Effector memory CD8-positive, alpha-beta T cell (primary cell): Measurements from ENCODE around the gene EXOSC9.

Experiments
- ATAC-seq: fragments of 150-1000 bp; cut with Tn5 transposase; replicated peaks from 2 replicates; pipeline ENCODE4 v1.10.0; 2021; ENCODE audit warnings: mild to moderate bottlenecking, moderate library complexity
- DNase-seq, 3 experiments: peaks; one replicate each; pipeline ENCODE4 v3.0.0; 2021
- H3K27ac Mint-ChIP-seq, 2 donors: one replicate each; pipeline ENCODE4 v1.8.0; 2022; ENCODE audit warnings: mild to moderate bottlenecking in 2 of 2, mixed read lengths in 2 of 2, moderate library complexity in 2 of 2
- H3K27me3 Mint-ChIP-seq, 2 donors: one replicate each; pipeline ENCODE4 v1.8.0; 2022; ENCODE audit warnings: mixed read lengths in 2 of 2
- H3K36me3 Mint-ChIP-seq: one replicate; pipeline ENCODE4 v1.8.0; 2022; ENCODE audit warnings: mild to moderate bottlenecking, moderate library complexity, mixed read lengths; ENCODE audit not compliant: insufficient read depth
- H3K4me1 Mint-ChIP-seq, 2 donors: one replicate each; pipeline ENCODE4 v1.8.0; 2022; ENCODE audit warnings: low read depth in 2 of 2, mixed read lengths in 2 of 2
- H3K4me3 Mint-ChIP-seq, 2 donors: one replicate each; pipeline ENCODE4 v1.8.0; 2022; ENCODE audit warnings: mild to moderate bottlenecking in 2 of 2, mixed read lengths in 2 of 2, moderate library complexity in 2 of 2
- H3K9me3 Mint-ChIP-seq, 2 donors: one replicate each; pipeline ENCODE4 v1.8.0; 2022; ENCODE audit warnings: mixed read lengths in 2 of 2

Gene EXOSC9

DNA sequence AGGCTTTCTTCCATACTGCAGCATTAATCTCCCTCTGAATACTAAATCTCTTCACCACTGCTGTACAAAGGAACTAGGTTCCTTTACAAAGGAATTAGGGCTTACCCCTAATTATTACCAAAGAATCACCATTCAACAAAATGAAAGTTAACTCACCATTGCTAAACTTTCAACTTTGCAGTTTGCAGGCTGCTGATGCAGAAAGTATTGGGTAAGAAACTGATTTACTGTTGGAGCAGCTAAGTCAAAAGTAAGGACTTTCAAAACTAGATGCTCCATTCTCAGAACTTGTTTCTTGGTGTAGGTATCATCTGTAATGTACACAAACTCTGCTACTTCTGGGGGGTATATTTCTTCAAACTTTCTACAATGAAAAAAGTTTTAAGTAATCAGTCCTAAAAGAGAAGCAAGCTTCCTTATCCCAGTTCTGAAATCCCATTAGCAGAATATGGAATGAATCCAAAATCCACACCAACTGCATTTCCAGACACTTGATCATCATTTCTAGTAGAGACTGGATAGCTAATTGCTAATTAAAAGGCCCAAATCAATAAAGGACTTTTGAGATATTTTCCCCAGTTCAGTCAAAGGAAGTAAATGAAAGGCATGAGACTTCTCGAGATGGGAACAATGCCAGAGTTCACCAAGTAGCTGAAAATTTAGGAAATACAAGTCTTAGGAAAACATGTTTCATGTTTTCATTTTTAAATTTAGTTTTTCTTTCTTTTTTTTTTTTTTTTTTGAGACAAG lies 18.3 kb downstream of the EXOSC9 start:
- H3K36me3 Mint-ChIP-seq: peaks cover 44% of the 10 kb centered on the region
- ATAC-seq: no peak
- no peak overlapping the region for H3K4me3 Mint-ChIP-seq

GRCh38 chr4:121822047-121822446 lies 20.9 kb downstream of the EXOSC9 start:
- H3K4me3 Mint-ChIP-seq: peak overlapping the region; percentile 90 to 93
- peaks cover 26% of the 10 kb centered on the region for H3K36me3 Mint-ChIP-seq
- H3K4me1 Mint-ChIP-seq: peaks cover 14 to 15% of the 10 kb centered on the region in 2 donors
- H3K27ac Mint-ChIP-seq: peak overlapping the region in 1 of 2 donors; percentile 31
- H3K9me3 Mint-ChIP-seq: no peaks in the 10 kb centered on the region
- no peak for ATAC-seq
- no peaks in the 10 kb centered on the region for H3K27me3 Mint-ChIP-seq
- DNase-seq: no peak

More for the DNA sequence above, 18.3 kb downstream of the EXOSC9 start:
- Mint-ChIP-seq H3K9me3 (no peaks in the 10 kb centered on the region), H3K27ac (peak overlapping the region in 1 of 2 donors; percentile 39), H3K4me1 (peaks cover 14 to 15% of the 10 kb centered on the region in 2 donors), H3K27me3 (no peaks in the 10 kb centered on the region)
- DNase-seq: no peak

- peak overlapping the region; percentile 90 to 93 for H3K4me3 Mint-ChIP-seq
- H3K9me3 Mint-ChIP-seq: no peaks in the 10 kb centered on the region
- DNase-seq (peak in 2 of 3 experiments; percentile 15 to 22), ATAC-seq (no peak)
- peak overlapping the region; percentile 79 to 85 for H3K27ac Mint-ChIP-seq
- H3K27me3 Mint-ChIP-seq: no peaks in the 10 kb centered on the region
- peaks cover 22% of the 10 kb centered on the region for H3K36me3 Mint-ChIP-seq
- peaks cover 14 to 15% of the 10 kb centered on the region in 2 donors for H3K4me1 Mint-ChIP-seq
Measured at GRCh38 chr4:121822796-121823504, 21.8 kb downstream of the EXOSC9 start.

DNA sequence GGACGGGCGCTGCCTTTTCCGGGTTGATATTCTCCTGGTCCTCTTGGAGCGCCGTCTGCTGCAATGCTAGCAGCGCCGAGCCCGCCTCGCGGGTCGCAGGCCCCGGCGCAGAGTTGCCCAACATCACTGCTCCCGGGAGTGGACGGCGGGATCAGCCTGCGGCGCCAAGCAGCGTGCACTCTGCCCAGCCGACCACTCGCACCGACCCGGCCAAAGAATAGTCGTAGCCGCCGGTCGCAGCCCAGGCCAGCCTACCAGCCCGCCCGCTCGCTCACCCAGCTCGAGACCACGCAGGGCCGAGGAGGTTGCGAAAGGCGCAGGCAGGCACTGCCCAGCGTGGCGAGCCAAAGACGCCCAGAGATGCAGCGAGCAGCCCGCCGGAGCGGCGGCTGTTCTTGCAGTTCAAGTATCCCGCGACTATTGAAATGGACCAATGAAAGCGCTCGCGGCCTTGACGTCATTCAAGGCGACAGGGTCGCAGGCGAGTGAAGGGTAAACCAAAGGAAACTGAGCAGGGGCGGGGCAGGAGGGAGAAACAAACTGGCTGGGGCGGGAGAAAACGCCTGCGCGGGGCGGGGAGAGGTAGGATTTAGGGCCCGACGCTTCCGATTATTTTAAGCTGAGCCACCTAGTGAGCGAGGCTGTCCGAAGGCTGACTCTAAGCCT lies 22.5 kb downstream of the EXOSC9 start, which contains the start of gene CCNA2:
CCNA2 (minus strand) TSS at position 379 of the 666 bp plus-strand sequence; CDS start at position 124, 255 bp downstream.
- Mint-ChIP-seq H3K36me3 (peaks cover 16% of the 10 kb centered on the region), H3K4me1 (peaks cover 14 to 15% of the 10 kb centered on the region in 2 donors), H3K4me3 (peak within 1 kb of the TSS; percentile 90 to 93), H3K27me3 (no peaks in the 10 kb centered on the region), H3K9me3 (no peaks in the 10 kb centered on the region), H3K27ac (peak within 1 kb of the TSS; percentile 79 to 85)
- peak; percentile 96 to 98 (median 96) for DNase-seq
- ATAC-seq: peak; percentile 98

- Mint-ChIP-seq H3K27ac (peak overlapping the region; percentile 79 to 85), H3K36me3 (peaks cover 16% of the 10 kb centered on the region)
Measured at GRCh38 chr4:121824171-121824527, 23.0 kb downstream of the EXOSC9 start.

GRCh38 chr4:121824950-121825349 lies 23.8 kb downstream of the EXOSC9 start:
- ATAC-seq (no peak), DNase-seq (no peak)
- peaks cover 14 to 15% of the 10 kb centered on the region in 2 donors for H3K4me1 Mint-ChIP-seq
- H3K4me3 Mint-ChIP-seq: peak overlapping the region in 1 of 2 donors; percentile 13
- H3K9me3 Mint-ChIP-seq: no peaks in the 10 kb centered on the region
- no peaks in the 10 kb centered on the region for H3K27me3 Mint-ChIP-seq
- peaks cover 16% of the 10 kb centered on the region for H3K36me3 Mint-ChIP-seq
- H3K27ac Mint-ChIP-seq: no peak overlapping the region

More at GRCh38 chr4:121824171-121824527, 23.0 kb downstream of the EXOSC9 start:
- Mint-ChIP-seq H3K9me3 (no peaks in the 10 kb centered on the region), H3K27me3 (no peaks in the 10 kb centered on the region), H3K4me3 (peak overlapping the region; percentile 90 to 93), H3K4me1 (peaks cover 14 to 15% of the 10 kb centered on the region in 2 donors)
- ATAC-seq (no peak), DNase-seq (no peak)

DNA sequence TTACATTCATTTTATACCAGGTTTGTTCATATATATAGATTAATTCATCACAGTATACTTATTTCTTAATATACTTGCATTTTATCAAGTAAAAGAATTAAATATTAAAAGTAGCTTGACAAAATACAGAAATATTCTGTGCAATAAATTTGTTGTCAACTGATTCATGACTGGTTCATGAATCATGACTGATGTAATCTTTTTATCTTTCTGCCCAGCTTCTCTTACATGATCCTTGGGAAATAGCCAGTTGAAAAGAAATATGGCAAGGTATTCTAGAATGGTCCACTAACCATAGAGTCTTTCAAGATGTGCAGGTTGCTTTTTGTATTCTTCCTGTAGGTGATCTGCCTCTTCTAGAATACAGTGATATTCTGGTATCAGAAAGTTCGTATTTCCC lies 26.7 kb downstream of the EXOSC9 start:
- H3K27me3 Mint-ChIP-seq: no peaks in the 10 kb centered on the region
- H3K4me3 Mint-ChIP-seq: no peak overlapping the region
- no peaks in the 10 kb centered on the region for H3K9me3 Mint-ChIP-seq
- ATAC-seq: no peak
- peaks cover 23% of the 10 kb centered on the region for H3K36me3 Mint-ChIP-seq
- no peak overlapping the region for H3K27ac Mint-ChIP-seq
- no peak for DNase-seq
- peaks cover 9 to 10% of the 10 kb centered on the region in 2 donors for H3K4me1 Mint-ChIP-seq

GRCh38 chr4:121829511-121829910 lies 28.4 kb downstream of the EXOSC9 start:
- DNase-seq (no peak), ATAC-seq (no peak)
- Mint-ChIP-seq H3K36me3 (peaks cover 12% of the 10 kb centered on the region), H3K4me1 (no peaks in the 10 kb centered on the region), H3K9me3 (no peaks in the 10 kb centered on the region), H3K27ac (no peak overlapping the region), H3K4me3 (no peak overlapping the region), H3K27me3 (no peaks in the 10 kb centered on the region)

GRCh38 chr4:121838136-121838535 lies 37.0 kb downstream of the EXOSC9 start:
- Mint-ChIP-seq H3K9me3 (no peaks in the 10 kb centered on the region), H3K27me3 (no peaks in the 10 kb centered on the region), H3K27ac (no peak overlapping the region), H3K36me3 (peaks cover 25% of the 10 kb centered on the region), H3K4me1 (no peaks in the 10 kb centered on the region), H3K4me3 (no peak overlapping the region)
- DNase-seq: no peak
- ATAC-seq: no peak

DNA sequence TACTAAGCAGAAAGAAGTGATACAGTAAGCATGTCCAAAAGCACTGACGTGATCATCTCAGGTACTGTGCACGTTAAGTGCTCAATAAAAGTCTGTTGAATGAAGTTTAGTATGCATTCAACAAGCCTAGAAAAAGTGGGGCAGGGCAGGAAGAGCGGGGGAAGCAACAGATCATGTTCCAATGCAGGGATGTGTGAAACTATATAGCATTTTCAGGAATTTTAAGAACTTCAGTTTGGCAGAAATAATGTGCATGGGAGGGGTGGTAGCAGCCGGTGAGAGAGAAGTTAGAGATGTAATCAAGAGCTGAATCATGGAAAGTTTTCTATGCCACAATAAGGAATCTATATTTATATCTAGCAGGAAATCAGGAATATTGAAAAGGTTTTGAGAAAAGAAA lies 41.7 kb downstream of the EXOSC9 start:
- no peaks in the 10 kb centered on the region for H3K4me1 Mint-ChIP-seq

GRCh38 chr4:121846662-121847061 lies 45.5 kb downstream of the EXOSC9 start:
- DNase-seq (no peak), ATAC-seq (no peak)
- Mint-ChIP-seq H3K36me3 (peaks cover 33% of the 10 kb centered on the region), H3K27ac (no peak overlapping the region), H3K9me3 (no peaks in the 10 kb centered on the region), H3K4me1 (no peaks in the 10 kb centered on the region), H3K27me3 (no peaks in the 10 kb centered on the region), H3K4me3 (no peak overlapping the region)

More for the DNA sequence above, 41.7 kb downstream of the EXOSC9 start:
- no peak overlapping the region for H3K27ac Mint-ChIP-seq
- H3K27me3 Mint-ChIP-seq: no peaks in the 10 kb centered on the region
- H3K9me3 Mint-ChIP-seq: no peaks in the 10 kb centered on the region
- DNase-seq (no peak), ATAC-seq (no peak)
- H3K36me3 Mint-ChIP-seq: peaks cover 30% of the 10 kb centered on the region
- H3K4me3 Mint-ChIP-seq: no peak overlapping the region

GRCh38 chr4:121851354-121851753 lies 50.2 kb downstream of the EXOSC9 start:
- ATAC-seq (no peak), DNase-seq (no peak)
- no peak overlapping the region for H3K4me3 Mint-ChIP-seq
- H3K36me3 Mint-ChIP-seq: peaks cover 25% of the 10 kb centered on the region
- H3K27ac Mint-ChIP-seq: no peak overlapping the region
- no peaks in the 10 kb centered on the region for H3K9me3 Mint-ChIP-seq
- no peaks in the 10 kb centered on the region for H3K4me1 Mint-ChIP-seq
- H3K27me3 Mint-ChIP-seq: no peaks in the 10 kb centered on the region

DNA sequence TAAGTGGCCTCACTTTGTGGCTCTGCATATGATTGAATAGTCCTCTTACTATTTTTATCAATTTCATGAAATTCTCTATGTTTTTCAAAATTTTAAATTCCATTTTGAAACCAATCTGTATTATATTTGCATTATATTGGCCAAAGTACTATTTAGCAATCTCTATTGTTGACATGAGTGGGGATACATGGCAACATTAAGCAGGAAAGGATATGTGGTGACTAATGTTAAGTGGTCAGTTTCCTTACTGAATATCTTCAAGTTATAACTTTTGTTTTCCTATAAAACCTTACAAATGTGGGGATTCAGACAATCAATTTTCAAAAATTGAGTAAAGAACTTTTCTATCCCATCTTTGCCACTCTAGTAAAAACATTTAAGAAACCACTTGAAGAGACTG lies 59.0 kb downstream of the EXOSC9 start:
- DNase-seq (no peak), ATAC-seq (no peak)
- peaks cover 19% of the 10 kb centered on the region for H3K36me3 Mint-ChIP-seq
- no peaks in the 10 kb centered on the region for H3K9me3 Mint-ChIP-seq
- H3K27me3 Mint-ChIP-seq: no peaks in the 10 kb centered on the region
- H3K4me3 Mint-ChIP-seq: no peak overlapping the region
- H3K4me1 Mint-ChIP-seq: peaks cover 0 to 2% of the 10 kb centered on the region in 2 donors
- peak overlapping the region in 1 of 2 donors; percentile 46 for H3K27ac Mint-ChIP-seq
